Peyer's patch (tissue), 4 donors: ENCODE measurements around the gene ST3GAL2.

Experiments
- CTCF ChIP-seq, 6 experiments: fragments of 450-650 bp in 4 of 6; fragments of 200-600 bp in 2 of 6; sonication (generic) in 1 of 6; IDR thresholded peaks; one replicate each; pipeline ENCODE4 v1.5.1; 2017 to 2019; ENCODE audit warnings: antibody characterized with exemption in 6 of 6, mild to moderate bottlenecking in 3 of 6, moderate library complexity in 1 of 6
- POLR2A ChIP-seq, 2 donors: fragments of 450-650 bp; IDR thresholded peaks; one replicate each; pipeline ENCODE4 v1.5.1; 2017; ENCODE audit warnings: antibody characterized with exemption in 2 of 2, mild to moderate bottlenecking in 2 of 2, moderate library complexity in 2 of 2

- TF ChIP-seq POLR2A (IDR thresholded peaks at IDR 0.05) (no peak), CTCF (IDR thresholded peaks at IDR 0.05) (no peak)
Measured at GRCh38 chr16:70381604-70382342, 57.1 kb downstream of the ST3GAL2 start.
